Measurements from ENCODE around the gene SLC25A21. TPM values are rescaled to one million over a fixed set of nuclear protein-coding genes. Genes with fewer than 3 reads are reported as not detected.
"Not testable (repeated sequence)": the region's sequence is repeated elsewhere in the genome, so short reads cannot be mapped to it uniquely, and the experiment has no call there.

SLC25A21 gene
- total and polyA plus RNA-seq, 2 of the 13 experiments (the other 11 are each of a cell fraction or from before 2014, with no cell fraction given): 1.9 to 2.9 TPM

- H3K4me3 ChIP-seq (replicated peaks in 1 of 3; ENCODE audit: insufficient read depth in 1 of 3, low read depth in 2 of 3, low read length in 3 of 3); H3K9me3 ChIP-seq (ENCODE audit: low read length); H3K27ac ChIP-seq (ENCODE audit: extremely low read length, insufficient read depth, low read length); H3K36me3 ChIP-seq (replicated peaks in 1 of 2; ENCODE audit: control insufficient read depth in 1 of 2, insufficient read depth in 2 of 2, low read length in 2 of 2); ATAC-seq; FAIRE-seq; H4K20me1 ChIP-seq (ENCODE audit: insufficient read depth, low read length); H3K27me3 ChIP-seq (ENCODE audit: control insufficient read depth in 1 of 2, insufficient read depth in 2 of 2, low read length in 2 of 2); CTCF ChIA-PET (ENCODE audit: low intra/inter-chr PET ratio, low total read pairs); H3K9ac ChIP-seq (ENCODE audit: insufficient read depth, low read depth, low read length); H3K79me2 ChIP-seq (ENCODE audit: insufficient read depth, low read length); H2AFZ ChIP-seq (ENCODE audit: low read length); BruUV-seq (replicated peaks); DNase-seq (ENCODE audit: low spot score); in situ Hi-C loops (cut with HindIII; ENCODE audit: extremely low pct_ligation_motif_present, low pct_unique_long_range_greater_than_20kb): not testable (repeated sequence)
- intact Hi-C loops (cut with micrococcal nuclease; ENCODE audit: unreplicated experiment): loop anchor here (5.0 kb wide), 1 partner anchor 51 kb away; no protein-coding TSS in a partner anchor
- peaks cover 22% of the 10 kb centered on the region for H3K4me1 ChIP-seq (ENCODE audit: insufficient read depth, low read length)
- H3K4me2 ChIP-seq (ENCODE audit: low read depth, low read length): 0 out of 2 replicates have a peak overlapping the region, but pooled peaks have one; percentile 4
- WGBS (ENCODE audit: low lambda C conversion rate): 79% methylated on average over 7 of the region's 7 CpGs
- POLR2A ChIA-PET: interaction anchor here (0.6 to 3.2 kb wide), 3 partner anchors 8 to 41 kb away, joined by 3 to 15 read pairs (median 6); partner anchors contain the start of genes MIPOL1 and SLC25A21
- 0 out of 2 replicates have a peak, but pooled peaks have one; percentile 64 for TF ChIP-seq ZNF619 (CRISPR knock-in tag; IDR thresholded peaks at IDR 0.05)
Observed at GRCh38 chr14:37180886-37181285, 8.5 kb upstream of the SLC25A21 start.

- in situ Hi-C loops (cut with HindIII; ENCODE audit: extremely low pct_ligation_motif_present, low pct_unique_long_range_greater_than_20kb): no loop called here
- POLR2A ChIA-PET: interaction anchor here (3.2 kb wide), 1 partner anchor 8 kb away, joined by 15 read pairs; the partner anchor contains the start of gene SLC25A21
- Histone ChIP-seq H3K79me2 (ENCODE audit: insufficient read depth, low read length) (no peaks in the 10 kb centered on the region), H3K27me3 (ENCODE audit: control insufficient read depth in 1 of 2, insufficient read depth in 2 of 2, low read length in 2 of 2) (peaks cover 0 to 2% of the 10 kb centered on the region in 2 experiments; a peak in 1 of 5 replicates), H4K20me1 (ENCODE audit: insufficient read depth, low read length) (no peaks in the 10 kb centered on the region), H3K9me3 (ENCODE audit: low read length) (no peaks in the 10 kb centered on the region), H2AFZ (ENCODE audit: low read length) (no peak overlapping the region), H3K4me2 (ENCODE audit: low read depth, low read length) (no peak overlapping the region), H3K4me1 (ENCODE audit: insufficient read depth, low read length) (peaks cover 22% of the 10 kb centered on the region), H3K27ac (ENCODE audit: extremely low read length, insufficient read depth, low read length) (no peak overlapping the region), H3K4me3 (replicated peaks in 1 of 3; ENCODE audit: insufficient read depth in 1 of 3, low read depth in 2 of 3, low read length in 3 of 3) (no peak overlapping the region), H3K36me3 (replicated peaks in 1 of 2; ENCODE audit: control insufficient read depth in 1 of 2, insufficient read depth in 2 of 2, low read length in 2 of 2) (no peaks in the 10 kb centered on the region), H3K9ac (ENCODE audit: insufficient read depth, low read depth, low read length) (no peak overlapping the region)
- DNase-seq (ENCODE audit: low spot score) (no peak), FAIRE-seq (no peak), ATAC-seq (peak; percentile 90)
- intact Hi-C loops (cut with micrococcal nuclease; ENCODE audit: unreplicated experiment): loop anchor here (5.0 to 10.0 kb wide), 2 partner anchors 52 to 1515 kb away; no protein-coding TSS in a partner anchor
- BruUV-seq (replicated peaks): no TSS peak
- CTCF ChIA-PET (ENCODE audit: low intra/inter-chr PET ratio, low total read pairs): no interaction called here
- 18% methylated on average over 4 of the region's 4 CpGs for WGBS (ENCODE audit: low lambda C conversion rate)
- TF ChIP-seq MIXL1 (CRISPR knock-in tag; IDR thresholded peaks at IDR 0.05): 0 out of 2 replicates have a peak, but pooled peaks have one; percentile 16
- no peak for TF ChIP-seq CCAR2 (optimal IDR thresholded peaks at IDR 0.05; ENCODE audit: low read depth, low read length)
- no peak for TF ChIP-seq SOX5 (CRISPR knock-in tag; IDR thresholded peaks at IDR 0.05; ENCODE audit: borderline replicate concordance)
- TF ChIP-seq ZNF230 (CRISPR knock-in tag; IDR thresholded peaks at IDR 0.05): no peak
- TF ChIP-seq SATB2 (CRISPR knock-in tag; IDR thresholded peaks at IDR 0.05): no peak
- peak; percentile 68; the same call in 1 of the 2 replicates for TF ChIP-seq KLF12 (CRISPR knock-in tag; IDR thresholded peaks at IDR 0.05; ENCODE audit: borderline replicate concordance)
- no peak for TF ChIP-seq SMAD3 (CRISPR knock-in tag; IDR thresholded peaks at IDR 0.05)
- TF ChIP-seq ATF4 (CRISPR knock-in tag; IDR thresholded peaks at IDR 0.05): 0 out of 4 replicates have a peak, but pooled peaks of 1 of the 2 experiments have one; percentile 26
- no peak for TF ChIP-seq GPBP1L1 (CRISPR knock-in tag; IDR thresholded peaks at IDR 0.05)
- no peak for TF ChIP-seq TARDBP (CRISPR knock-in tag; IDR thresholded peaks at IDR 0.05)
- no peak for TF ChIP-seq ZNF652 (CRISPR knock-in tag; IDR thresholded peaks at IDR 0.05; ENCODE audit: borderline replicate concordance, low read depth)
- TF ChIP-seq ZNF510 (CRISPR knock-in tag; IDR thresholded peaks at IDR 0.05; ENCODE audit: low read depth): 0 out of 2 replicates have a peak, but pooled peaks have one; percentile 12
- TF ChIP-seq GLI4 (CRISPR knock-in tag; IDR thresholded peaks at IDR 0.05; ENCODE audit: borderline replicate concordance): no peak
- TF ChIP-seq MAFF (IDR thresholded peaks at IDR 0.05; ENCODE audit: low read depth, low read length): 0 out of 2 replicates have a peak, but pooled peaks have one; percentile 3
- peak; percentile 45; the same call in 1 of the 2 replicates for TF ChIP-seq HNF4G (IDR thresholded peaks at IDR 0.05; ENCODE audit: borderline replicate concordance, low read depth, low read length)
- no peak for TF ChIP-seq HNF4G (CRISPR knock-in tag; IDR thresholded peaks at IDR 0.05; ENCODE audit: borderline replicate concordance, low read depth)
Observed at GRCh38 chr14:37179896-37180502, 7.6 kb upstream of the SLC25A21 start.
